DOHH2 (cell line): ENCODE data around the gene YTHDF2.

Experiments
- H3F3A ChIP-seq: fragments of 200-600 bp; sonication (generic), shearing (Covaris generic); 2 replicates; pipeline ENCODE4 v1.6.0; 2016; ENCODE audit warnings: antibody characterized with exemption, mild to moderate bottlenecking; ENCODE audit not compliant: control insufficient read depth, insufficient read depth
- H3K27ac ChIP-seq: fragments of 200-600 bp; sonication (generic); 2 replicates; pipeline ENCODE4 v1.5.1; 2014; ENCODE audit warnings: low read depth, mild to moderate bottlenecking, low read length, moderate library complexity
- H3K27me3 ChIP-seq: fragments of 200-600 bp; sonication (generic); 2 replicates; pipeline ENCODE4 v1.6.1; 2014; ENCODE audit warnings: mild to moderate bottlenecking, low read length, mixed read lengths; ENCODE audit not compliant: control insufficient read depth
- H3K36me3 ChIP-seq: fragments of 200-600 bp; sonication (generic); 2 replicates; pipeline ENCODE4 v1.6.1; 2014; ENCODE audit warnings: mild to moderate bottlenecking, low read length, moderate library complexity, mixed read lengths; ENCODE audit not compliant: control insufficient read depth
- H3K4me1 ChIP-seq: fragments of 200-600 bp; sonication (generic); 2 replicates; pipeline ENCODE4 v1.6.1; 2014; ENCODE audit warnings: mild to moderate bottlenecking, low read length, mixed read lengths; ENCODE audit not compliant: control insufficient read depth
- H3K4me2 ChIP-seq: fragments of 200-600 bp; sonication (generic); 2 replicates; pipeline ENCODE4 v1.6.0; 2014; ENCODE audit warnings: mild to moderate bottlenecking, low read length, moderate library complexity
- H3K4me3 ChIP-seq: fragments of 200-600 bp; sonication (generic); 2 replicates; pipeline ENCODE4 v1.5.1; 2014; ENCODE audit warnings: mild to moderate bottlenecking, low read length, mixed read lengths
- H3K79me2 ChIP-seq: fragments of 200-600 bp; sonication (generic); 2 replicates; pipeline ENCODE4 v1.6.1; 2014; ENCODE audit warnings: mild to moderate bottlenecking, low read length, mixed read lengths; ENCODE audit not compliant: control insufficient read depth
- H3K9me2 ChIP-seq: fragments of 200-600 bp; sonication (generic); replicated peaks from 2 replicates; pipeline ENCODE4 v1.6.1; 2014; ENCODE audit warnings: mild to moderate bottlenecking, low read length, mixed read lengths; ENCODE audit not compliant: control insufficient read depth
- H3K9me3 ChIP-seq: fragments of 200-600 bp; sonication (generic); 2 replicates; pipeline ENCODE4 v1.6.1; 2014; ENCODE audit warnings: antibody characterized with exemption, low read length, mixed read lengths; ENCODE audit not compliant: control insufficient read depth, insufficient read depth
- H4K20me1 ChIP-seq: fragments of 200-600 bp; sonication (generic); 2 replicates; pipeline ENCODE4 v1.6.0; 2014; ENCODE audit warnings: low read depth, mild to moderate bottlenecking, antibody characterized with exemption, low read length, moderate library complexity; ENCODE audit not compliant: control insufficient read depth, insufficient read depth
- CTCF ChIP-seq: fragments of 200-600 bp; sonication (generic); IDR thresholded peaks from one replicate; pipeline ENCODE4 v1.5.1; 2014; ENCODE audit warnings: antibody characterized with exemption, mild to moderate bottlenecking, low read depth, low read length; ENCODE audit not compliant: poor library complexity, severe bottlenecking
- EZH2phosphoT487 ChIP-seq: fragments of 200-600 bp; sonication (generic); IDR thresholded peaks from 2 replicates; pipeline ENCODE4 v1.6.1; 2017; ENCODE audit warnings: borderline replicate concordance, mild to moderate bottlenecking, antibody characterized with exemption, low read length, moderate library complexity, mixed read lengths

Gene YTHDF2

DNA sequence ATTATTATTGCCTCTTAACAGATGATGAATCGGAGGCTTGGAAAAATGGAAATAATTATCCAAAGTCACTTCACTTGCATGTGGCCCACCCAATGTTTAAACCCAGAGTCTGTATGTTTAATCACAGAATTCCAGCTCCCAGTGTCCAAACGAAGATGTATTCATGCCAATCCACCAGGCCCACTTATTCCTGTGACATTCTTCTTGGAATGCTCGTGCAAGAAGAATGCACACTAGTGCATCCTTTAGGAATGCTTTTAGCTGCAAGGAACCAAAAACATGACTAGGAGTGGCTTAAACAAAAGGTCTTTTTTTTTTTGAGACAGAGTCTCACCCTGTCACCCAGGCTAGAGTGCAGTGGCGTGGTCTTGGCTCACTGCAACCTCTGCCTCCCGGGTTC, 66.3 kb downstream of the YTHDF2 start:
- no peaks in the 10 kb centered on the region for H3F3A ChIP-seq
- no peaks in the 10 kb centered on the region for H3K79me2 ChIP-seq
- H3K27ac ChIP-seq: no peak overlapping the region
- no peaks in the 10 kb centered on the region for H4K20me1 ChIP-seq
- no peaks in the 10 kb centered on the region for H3K27me3 ChIP-seq
- no peaks in the 10 kb centered on the region for H3K9me2 ChIP-seq
- peaks cover 3% of the 10 kb centered on the region; the same call in 1 of the 2 replicates for H3K4me1 ChIP-seq
- no peak overlapping the region for H3K4me2 ChIP-seq
- no peak for TF ChIP-seq CTCF
- no peak for TF ChIP-seq EZH2phosphoT487
- no peak overlapping the region for H3K4me3 ChIP-seq
- H3K36me3 ChIP-seq: no peaks in the 10 kb centered on the region
- no peaks in the 10 kb centered on the region for H3K9me3 ChIP-seq

DNA sequence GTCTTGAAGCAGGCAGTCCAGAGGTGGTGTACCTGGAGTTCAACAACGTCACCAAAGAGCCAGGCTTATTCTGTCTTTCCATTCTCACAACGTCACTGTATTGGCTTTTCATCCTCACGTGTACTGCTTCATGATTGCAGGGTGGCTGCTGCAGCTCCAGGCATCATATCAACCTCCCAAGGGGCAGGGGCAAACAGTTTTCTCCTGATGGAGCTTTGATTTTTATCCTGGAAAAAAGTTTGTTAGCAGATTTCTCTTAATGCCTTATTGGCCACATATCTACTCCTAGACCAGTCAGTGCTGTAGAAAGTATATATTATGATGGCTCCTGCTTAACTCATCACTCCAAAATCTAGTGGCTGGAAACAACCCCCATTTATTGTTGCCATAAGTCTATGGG, 66.9 kb downstream of the YTHDF2 start:
- H3K79me2 ChIP-seq: no peaks in the 10 kb centered on the region
- TF ChIP-seq EZH2phosphoT487 (no peak), CTCF (no peak)

DNA sequence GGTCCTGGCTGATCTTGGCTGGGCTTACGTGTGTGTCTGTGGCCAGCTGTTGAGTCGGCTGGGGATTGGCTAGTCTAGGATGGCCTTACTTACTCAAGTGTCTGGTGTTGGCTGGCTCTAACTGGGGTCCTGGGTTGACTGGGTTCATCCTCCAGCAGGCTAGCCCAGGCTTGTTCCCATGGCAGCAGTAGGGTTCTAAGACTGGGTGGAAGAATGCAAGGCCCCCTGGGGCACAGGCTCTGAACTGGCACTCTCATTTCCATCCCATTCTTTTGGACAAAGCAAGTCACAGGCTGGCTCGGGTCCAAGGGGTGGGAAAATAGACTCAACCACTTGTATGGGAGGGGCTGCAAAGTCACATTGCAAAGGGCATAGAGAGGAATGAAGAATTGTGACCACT, 67.3 kb downstream of the YTHDF2 start:
- Histone ChIP-seq H3K79me2 (no peaks in the 10 kb centered on the region), H3K4me2 (no peak overlapping the region), H3K9me3 (no peaks in the 10 kb centered on the region), H3F3A (no peaks in the 10 kb centered on the region), H3K4me3 (no peak overlapping the region), H3K27me3 (no peaks in the 10 kb centered on the region), H3K36me3 (no peaks in the 10 kb centered on the region), H3K4me1 (peaks cover 5% of the 10 kb centered on the region; the same call in 1 of the 2 replicates), H3K9me2 (no peaks in the 10 kb centered on the region), H3K27ac (no peak overlapping the region), H4K20me1 (no peaks in the 10 kb centered on the region)
- TF ChIP-seq EZH2phosphoT487 (no peak), CTCF (no peak)

More for the DNA sequence above, 66.9 kb downstream of the YTHDF2 start:
- Histone ChIP-seq H4K20me1 (no peaks in the 10 kb centered on the region), H3K9me2 (no peaks in the 10 kb centered on the region), H3K9me3 (no peaks in the 10 kb centered on the region), H3K36me3 (no peaks in the 10 kb centered on the region), H3K4me1 (peaks cover 3% of the 10 kb centered on the region; the same call in 1 of the 2 replicates), H3K27me3 (no peaks in the 10 kb centered on the region), H3K4me3 (no peak overlapping the region), H3F3A (no peaks in the 10 kb centered on the region), H3K27ac (no peak overlapping the region), H3K4me2 (no peak overlapping the region)
